Measurements from ENCODE around the gene CEP162.
"Not testable (repeated sequence)": the region's sequence is repeated elsewhere in the genome, so short reads cannot be mapped to it uniquely, and the experiment has no call there.

Gene CEP162

DNA sequence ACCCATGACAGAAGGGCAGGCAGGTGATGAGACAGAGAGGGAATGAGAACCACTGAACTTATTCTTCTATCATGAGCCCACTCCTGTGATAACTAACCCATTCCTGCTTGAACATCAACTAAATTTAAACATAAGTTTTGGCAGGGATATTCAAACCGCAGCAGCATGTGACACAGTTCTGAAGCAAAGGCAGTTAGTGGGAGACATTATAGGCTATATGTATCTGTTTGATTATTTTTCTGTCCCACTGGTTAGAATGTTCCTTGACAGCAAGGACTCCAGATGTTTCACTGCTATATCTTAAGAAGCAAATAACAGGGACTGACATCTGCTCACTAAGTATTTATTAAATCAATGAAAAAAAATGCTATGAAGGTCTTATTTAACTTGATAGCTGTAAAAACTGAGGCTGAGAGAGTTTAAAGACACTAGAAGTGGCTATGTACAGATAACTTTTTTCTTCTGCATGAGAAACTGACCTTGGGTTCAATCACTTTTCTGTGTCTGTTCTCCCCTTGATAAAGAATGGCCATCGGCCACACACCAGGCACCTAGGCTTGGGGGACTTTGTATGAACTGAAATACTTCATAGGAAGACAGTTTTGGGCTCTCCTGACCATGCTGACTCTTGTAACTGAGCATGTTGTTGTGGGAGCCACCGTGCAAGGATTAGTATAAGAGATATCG lies 90.9 kb downstream of the CEP162 start:
- H3K27ac ChIP-seq (ENCODE audit: low read length) = no peak overlapping the region
- H3K36me3 ChIP-seq (replicated peaks; ENCODE audit: insufficient read depth, low read length) = no peaks in the 10 kb centered on the region
- no peaks in the 10 kb centered on the region for H3K27me3 ChIP-seq (replicated peaks; ENCODE audit: insufficient read depth, low read length)
- no peaks in the 10 kb centered on the region for H3K4me1 ChIP-seq (ENCODE audit: low read length)
- H3K4me2 ChIP-seq (ENCODE audit: low read depth, low read length) = no peak overlapping the region
- H2AFZ ChIP-seq (ENCODE audit: low read length) = no peak overlapping the region
- no peaks in the 10 kb centered on the region for H4K20me1 ChIP-seq (ENCODE audit: insufficient read depth, low read length)
- H3K4me3 ChIP-seq (ENCODE audit: low read length) = no peak overlapping the region
- no peak for DNase-seq
- H3K9ac ChIP-seq (ENCODE audit: low read length) = no peak overlapping the region
- no peaks in the 10 kb centered on the region for H3K9me2 ChIP-seq (replicated peaks; ENCODE audit: insufficient read depth, low read length)
- no peaks in the 10 kb centered on the region for H3K9me3 ChIP-seq (replicated peaks; ENCODE audit: insufficient read depth, low read length)
- no peaks in the 10 kb centered on the region for H3K79me2 ChIP-seq (ENCODE audit: low read length)
- H3F3A ChIP-seq (ENCODE audit: insufficient read depth, low read length) = no peaks in the 10 kb centered on the region
- TF ChIP-seq EZH2phosphoT487 (IDR thresholded peaks at IDR 0.05; ENCODE audit: low read length) (no peak), EZH2 (optimal IDR thresholded peaks at IDR 0.05; ENCODE audit: low read depth, low read length) (no peak), CTCF (IDR thresholded peaks at IDR 0.05; ENCODE audit: low read length) (no peak)

- H2AFZ ChIP-seq (ENCODE audit: low read length) = no peak overlapping the region
- H3K4me1 ChIP-seq (ENCODE audit: low read length) = no peaks in the 10 kb centered on the region
- DNase-seq = no peak
- H3K79me2 ChIP-seq (ENCODE audit: low read length) = no peaks in the 10 kb centered on the region
- H3F3A ChIP-seq (ENCODE audit: insufficient read depth, low read length) = no peaks in the 10 kb centered on the region
- H3K9me3 ChIP-seq (replicated peaks; ENCODE audit: insufficient read depth, low read length) = no peaks in the 10 kb centered on the region
- no peak overlapping the region for H3K4me2 ChIP-seq (ENCODE audit: low read depth, low read length)
- no peak overlapping the region for H3K9ac ChIP-seq (ENCODE audit: low read length)
- TF ChIP-seq EZH2 (optimal IDR thresholded peaks at IDR 0.05; ENCODE audit: low read depth, low read length) (no peak), EZH2phosphoT487 (IDR thresholded peaks at IDR 0.05; ENCODE audit: low read length) (no peak), CTCF (IDR thresholded peaks at IDR 0.05; ENCODE audit: low read length) (no peak)
- no peaks in the 10 kb centered on the region for H3K9me2 ChIP-seq (replicated peaks; ENCODE audit: insufficient read depth, low read length)
- H3K27me3 ChIP-seq (replicated peaks; ENCODE audit: insufficient read depth, low read length) = no peaks in the 10 kb centered on the region
- H3K36me3 ChIP-seq (replicated peaks; ENCODE audit: insufficient read depth, low read length) = no peaks in the 10 kb centered on the region
- no peak overlapping the region for H3K27ac ChIP-seq (ENCODE audit: low read length)
- H4K20me1 ChIP-seq (ENCODE audit: insufficient read depth, low read length) = no peaks in the 10 kb centered on the region
- H3K4me3 ChIP-seq (ENCODE audit: low read length) = no peak overlapping the region
Measured at GRCh38 chr6:84135291-84135690, 92.2 kb downstream of the CEP162 start.

GRCh38 chr6:84133385-84133784 lies 94.1 kb downstream of the CEP162 start:
- not testable (repeated sequence) for H3K4me3 ChIP-seq (ENCODE audit: low read length); H3K4me1 ChIP-seq (ENCODE audit: low read length); H3K27ac ChIP-seq (ENCODE audit: low read length); H3K9ac ChIP-seq (ENCODE audit: low read length); DNase-seq; H3K36me3 ChIP-seq (replicated peaks; ENCODE audit: insufficient read depth, low read length); H3F3A ChIP-seq (ENCODE audit: insufficient read depth, low read length); H4K20me1 ChIP-seq (ENCODE audit: insufficient read depth, low read length); H2AFZ ChIP-seq (ENCODE audit: low read length); H3K79me2 ChIP-seq (ENCODE audit: low read length); H3K4me2 ChIP-seq (ENCODE audit: low read depth, low read length); H3K9me3 ChIP-seq (replicated peaks; ENCODE audit: insufficient read depth, low read length); H3K9me2 ChIP-seq (replicated peaks; ENCODE audit: insufficient read depth, low read length); H3K27me3 ChIP-seq (replicated peaks; ENCODE audit: insufficient read depth, low read length)

- not testable (repeated sequence) for H3K4me1 ChIP-seq (ENCODE audit: low read length); DNase-seq; H3K4me2 ChIP-seq (ENCODE audit: low read depth, low read length); H3K36me3 ChIP-seq (replicated peaks; ENCODE audit: insufficient read depth, low read length); H3F3A ChIP-seq (ENCODE audit: insufficient read depth, low read length); H3K27ac ChIP-seq (ENCODE audit: low read length); H3K9ac ChIP-seq (ENCODE audit: low read length); H3K9me3 ChIP-seq (replicated peaks; ENCODE audit: insufficient read depth, low read length); H2AFZ ChIP-seq (ENCODE audit: low read length); H4K20me1 ChIP-seq (ENCODE audit: insufficient read depth, low read length); H3K9me2 ChIP-seq (replicated peaks; ENCODE audit: insufficient read depth, low read length); H3K27me3 ChIP-seq (replicated peaks; ENCODE audit: insufficient read depth, low read length); H3K79me2 ChIP-seq (ENCODE audit: low read length); H3K4me3 ChIP-seq (ENCODE audit: low read length)
Measured at GRCh38 chr6:84129588-84129987, 97.9 kb downstream of the CEP162 start.

All from MM.1S (cell line).